DOHH2 (cell line): Measurements from ENCODE around the gene FKBP5.

Experiments used
- H3F3A ChIP-seq: fragments of 200-600 bp; sonication (generic), shearing (Covaris generic); 2 replicates; pipeline ENCODE4 v1.6.0; 2016; ENCODE audit warnings: antibody characterized with exemption, mild to moderate bottlenecking; ENCODE audit not compliant: control insufficient read depth, insufficient read depth
- H3K27ac ChIP-seq: fragments of 200-600 bp; sonication (generic); 2 replicates; pipeline ENCODE4 v1.5.1; 2014; ENCODE audit warnings: low read depth, mild to moderate bottlenecking, low read length, moderate library complexity
- H3K27me3 ChIP-seq: fragments of 200-600 bp; sonication (generic); 2 replicates; pipeline ENCODE4 v1.6.1; 2014; ENCODE audit warnings: mild to moderate bottlenecking, low read length, mixed read lengths; ENCODE audit not compliant: control insufficient read depth
- H3K36me3 ChIP-seq: fragments of 200-600 bp; sonication (generic); 2 replicates; pipeline ENCODE4 v1.6.1; 2014; ENCODE audit warnings: mild to moderate bottlenecking, low read length, moderate library complexity, mixed read lengths; ENCODE audit not compliant: control insufficient read depth
- H3K4me1 ChIP-seq: fragments of 200-600 bp; sonication (generic); 2 replicates; pipeline ENCODE4 v1.6.1; 2014; ENCODE audit warnings: mild to moderate bottlenecking, low read length, mixed read lengths; ENCODE audit not compliant: control insufficient read depth
- H3K4me2 ChIP-seq: fragments of 200-600 bp; sonication (generic); 2 replicates; pipeline ENCODE4 v1.6.0; 2014; ENCODE audit warnings: mild to moderate bottlenecking, low read length, moderate library complexity
- H3K4me3 ChIP-seq: fragments of 200-600 bp; sonication (generic); 2 replicates; pipeline ENCODE4 v1.5.1; 2014; ENCODE audit warnings: mild to moderate bottlenecking, low read length, mixed read lengths
- H3K79me2 ChIP-seq: fragments of 200-600 bp; sonication (generic); 2 replicates; pipeline ENCODE4 v1.6.1; 2014; ENCODE audit warnings: mild to moderate bottlenecking, low read length, mixed read lengths; ENCODE audit not compliant: control insufficient read depth
- H3K9me2 ChIP-seq: fragments of 200-600 bp; sonication (generic); replicated peaks from 2 replicates; pipeline ENCODE4 v1.6.1; 2014; ENCODE audit warnings: mild to moderate bottlenecking, low read length, mixed read lengths; ENCODE audit not compliant: control insufficient read depth
- H3K9me3 ChIP-seq: fragments of 200-600 bp; sonication (generic); 2 replicates; pipeline ENCODE4 v1.6.1; 2014; ENCODE audit warnings: antibody characterized with exemption, low read length, mixed read lengths; ENCODE audit not compliant: control insufficient read depth, insufficient read depth
- H4K20me1 ChIP-seq: fragments of 200-600 bp; sonication (generic); 2 replicates; pipeline ENCODE4 v1.6.0; 2014; ENCODE audit warnings: low read depth, mild to moderate bottlenecking, antibody characterized with exemption, low read length, moderate library complexity; ENCODE audit not compliant: control insufficient read depth, insufficient read depth
- CTCF ChIP-seq: fragments of 200-600 bp; sonication (generic); IDR thresholded peaks from one replicate; pipeline ENCODE4 v1.5.1; 2014; ENCODE audit warnings: antibody characterized with exemption, mild to moderate bottlenecking, low read depth, low read length; ENCODE audit not compliant: poor library complexity, severe bottlenecking
- EZH2phosphoT487 ChIP-seq: fragments of 200-600 bp; sonication (generic); IDR thresholded peaks from 2 replicates; pipeline ENCODE4 v1.6.1; 2017; ENCODE audit warnings: borderline replicate concordance, mild to moderate bottlenecking, antibody characterized with exemption, low read length, moderate library complexity, mixed read lengths

Gene FKBP5

GRCh38 chr6:35550437-35550836, 138.3 kb downstream of the FKBP5 start:
- H4K20me1 ChIP-seq = no peaks in the 10 kb centered on the region
- no peaks in the 10 kb centered on the region for H3K79me2 ChIP-seq
- no peaks in the 10 kb centered on the region for H3K9me3 ChIP-seq
- H3K4me3 ChIP-seq = no peak overlapping the region
- H3K4me1 ChIP-seq = no peaks in the 10 kb centered on the region
- peaks cover 11% of the 10 kb centered on the region; the same call in 1 of the 2 replicates for H3K27me3 ChIP-seq
- H3K9me2 ChIP-seq = no peaks in the 10 kb centered on the region
- H3K4me2 ChIP-seq = no peak overlapping the region
- TF ChIP-seq EZH2phosphoT487 (no peak), CTCF (no peak)
- no peaks in the 10 kb centered on the region for H3F3A ChIP-seq
- no peak overlapping the region for H3K27ac ChIP-seq
- H3K36me3 ChIP-seq = no peaks in the 10 kb centered on the region

GRCh38 chr6:35547676-35548075, 141.0 kb downstream of the FKBP5 start:
- Histone ChIP-seq H3K9me3 (no peaks in the 10 kb centered on the region), H4K20me1 (no peaks in the 10 kb centered on the region), H3K27me3 (peaks cover 8% of the 10 kb centered on the region; the same call in 1 of the 2 replicates), H3K36me3 (no peaks in the 10 kb centered on the region), H3F3A (no peaks in the 10 kb centered on the region), H3K4me1 (no peaks in the 10 kb centered on the region), H3K4me2 (no peak overlapping the region), H3K79me2 (no peaks in the 10 kb centered on the region), H3K9me2 (no peaks in the 10 kb centered on the region), H3K27ac (no peak overlapping the region), H3K4me3 (no peak overlapping the region)
- no peak for TF ChIP-seq CTCF

GRCh38 chr6:35544769-35545361, 143.8 kb downstream of the FKBP5 start:
- Histone ChIP-seq H3K9me2 (no peaks in the 10 kb centered on the region), H3F3A (no peaks in the 10 kb centered on the region), H3K4me3 (no peak overlapping the region), H3K27me3 (peaks cover 4% of the 10 kb centered on the region; the same call in 1 of the 2 replicates), H3K36me3 (no peaks in the 10 kb centered on the region), H3K27ac (no peak overlapping the region), H3K9me3 (no peaks in the 10 kb centered on the region), H3K4me1 (no peaks in the 10 kb centered on the region), H4K20me1 (no peaks in the 10 kb centered on the region), H3K4me2 (no peak overlapping the region), H3K79me2 (no peaks in the 10 kb centered on the region)
- TF ChIP-seq CTCF = no peak
- no peak for TF ChIP-seq EZH2phosphoT487
